Measurements from ENCODE around the gene BABAM1. TPM values are rescaled to one million over a fixed set of nuclear protein-coding genes. Genes with fewer than 3 reads are reported as not detected.
A peak's percentile ranks its signal among the peaks of the same experiment; 100 is the strongest.

The BABAM1 gene
- total RNA-seq, 4 donors from 2014 or later, result 54.6 to 66.8 (median 63.7) TPM

DNA sequence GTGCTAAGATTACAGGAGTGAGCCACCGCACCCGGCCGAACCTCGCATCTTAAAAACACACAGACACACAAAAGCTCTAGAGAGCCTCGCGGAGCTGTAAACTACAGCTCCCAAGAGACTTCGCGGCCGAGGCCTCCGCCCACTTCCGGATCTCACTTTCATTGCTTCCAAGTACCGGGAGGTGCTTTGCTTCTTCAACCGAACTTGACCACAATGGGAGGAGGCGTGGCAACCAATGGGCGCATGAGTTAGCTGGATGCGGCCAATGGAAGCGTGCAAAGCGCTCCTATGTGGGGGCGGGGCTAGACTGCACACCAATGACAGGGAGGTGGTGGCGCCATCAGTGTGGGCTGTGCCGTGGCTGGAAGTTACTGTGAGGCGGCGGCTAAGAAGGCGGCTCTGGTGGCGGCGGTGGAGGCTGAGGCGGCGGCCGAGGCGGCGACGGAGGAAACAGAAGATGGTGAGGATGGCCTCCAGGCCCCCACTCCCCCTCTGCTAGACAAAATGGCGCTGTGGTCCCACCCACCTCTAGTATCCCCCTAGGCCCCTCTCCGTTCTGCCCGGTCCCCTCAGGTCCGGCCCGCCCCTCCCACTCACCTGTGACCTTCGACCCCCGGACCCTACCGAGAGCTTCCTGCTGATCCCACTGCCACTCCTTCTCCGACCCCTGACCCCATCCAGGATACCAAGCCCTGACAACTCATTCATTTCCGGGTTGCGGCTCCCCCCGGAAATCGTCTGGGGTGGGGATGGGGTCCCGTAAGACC is 42.1 kb downstream of the BABAM1 start, which contains the start of gene DDA1:
TSS of gene DDA1 (plus strand) at position 366 of the 767 bp plus-strand sequence. CDS start at position 458, 92 bp downstream.
- 1% methylated on average over 28 of the region's 46 CpGs for WGBS
- Histone ChIP-seq H3K9me3 (no peaks in the 10 kb centered on the region), H3K27me3 (no peaks in the 10 kb centered on the region), H3K4me1 (peaks cover 57% of the 10 kb centered on the region), H3K36me3 (peaks cover 12% of the 10 kb centered on the region), H3K4me3 (peak within 1 kb of the TSS; percentile 76), H3K27ac (peak within 1 kb of the TSS; percentile 63)
- DNase-seq (ENCODE audit: low spot score in 2 of 2), result peak; percentile 100
- TF ChIP-seq, protein P1, sequence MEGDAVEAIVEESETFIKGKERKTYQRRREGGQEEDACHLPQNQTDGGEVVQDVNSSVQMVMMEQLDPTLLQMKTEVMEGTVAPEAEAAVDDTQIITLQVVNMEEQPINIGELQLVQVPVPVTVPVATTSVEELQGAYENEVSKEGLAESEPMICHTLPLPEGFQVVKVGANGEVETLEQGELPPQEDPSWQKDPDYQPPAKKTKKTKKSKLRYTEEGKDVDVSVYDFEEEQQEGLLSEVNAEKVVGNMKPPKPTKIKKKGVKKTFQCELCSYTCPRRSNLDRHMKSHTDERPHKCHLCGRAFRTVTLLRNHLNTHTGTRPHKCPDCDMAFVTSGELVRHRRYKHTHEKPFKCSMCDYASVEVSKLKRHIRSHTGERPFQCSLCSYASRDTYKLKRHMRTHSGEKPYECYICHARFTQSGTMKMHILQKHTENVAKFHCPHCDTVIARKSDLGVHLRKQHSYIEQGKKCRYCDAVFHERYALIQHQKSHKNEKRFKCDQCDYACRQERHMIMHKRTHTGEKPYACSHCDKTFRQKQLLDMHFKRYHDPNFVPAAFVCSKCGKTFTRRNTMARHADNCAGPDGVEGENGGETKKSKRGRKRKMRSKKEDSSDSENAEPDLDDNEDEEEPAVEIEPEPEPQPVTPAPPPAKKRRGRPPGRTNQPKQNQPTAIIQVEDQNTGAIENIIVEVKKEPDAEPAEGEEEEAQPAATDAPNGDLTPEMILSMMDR (IDR thresholded peaks at IDR 0.05), result no peak
- TF ChIP-seq POLR2AphosphoS5 (IDR thresholded peaks at IDR 0.05) (peak in 2 of 3 donors; percentile 58 to 79), POLR2A (IDR thresholded peaks at IDR 0.05) (peak in 1 of 2 donors; percentile 27), EP300 (IDR thresholded peaks at IDR 0.05) (no peak)

- Histone ChIP-seq H3K4me1 (peaks cover 50% of the 10 kb centered on the region), H3K9me3 (no peaks in the 10 kb centered on the region), H3K27me3 (no peaks in the 10 kb centered on the region), H3K36me3 (peaks cover 17% of the 10 kb centered on the region), H3K27ac (peak overlapping the region; percentile 63), H3K4me3 (peak overlapping the region; percentile 76)
- TF ChIP-seq POLR2AphosphoS5 (IDR thresholded peaks at IDR 0.05) (no peak), EP300 (IDR thresholded peaks at IDR 0.05) (no peak), POLR2A (IDR thresholded peaks at IDR 0.05) (no peak)
- TF ChIP-seq, protein P1 (IDR thresholded peaks at IDR 0.05), result no peak
- 2% methylated on average over 15 of the region's 23 CpGs for WGBS
- DNase-seq (ENCODE audit: low spot score in 2 of 2), result no peak
These were observed 42.8 kb downstream of the BABAM1 start for GRCh38 chr19:17309965-17310461.

GRCh38 chr19:17311455-17312188 is 44.4 kb downstream of the BABAM1 start:
- H3K27me3 ChIP-seq, result no peaks in the 10 kb centered on the region
- H3K36me3 ChIP-seq, result peaks cover 28% of the 10 kb centered on the region
- no peak for TF ChIP-seq POLR2A (IDR thresholded peaks at IDR 0.05)
- no peak for TF ChIP-seq POLR2AphosphoS5 (IDR thresholded peaks at IDR 0.05)
- TF ChIP-seq EP300 (IDR thresholded peaks at IDR 0.05), result no peak
- TF ChIP-seq, protein P1 (IDR thresholded peaks at IDR 0.05), result no peak
- no peak for DNase-seq (ENCODE audit: low spot score in 2 of 2)
- no peak overlapping the region for H3K4me3 ChIP-seq
- peaks cover 37% of the 10 kb centered on the region for H3K4me1 ChIP-seq
- H3K9me3 ChIP-seq, result no peaks in the 10 kb centered on the region
- WGBS, result 52% methylated on average over 11 of the region's 11 CpGs
- H3K27ac ChIP-seq, result no peak overlapping the region

DNA sequence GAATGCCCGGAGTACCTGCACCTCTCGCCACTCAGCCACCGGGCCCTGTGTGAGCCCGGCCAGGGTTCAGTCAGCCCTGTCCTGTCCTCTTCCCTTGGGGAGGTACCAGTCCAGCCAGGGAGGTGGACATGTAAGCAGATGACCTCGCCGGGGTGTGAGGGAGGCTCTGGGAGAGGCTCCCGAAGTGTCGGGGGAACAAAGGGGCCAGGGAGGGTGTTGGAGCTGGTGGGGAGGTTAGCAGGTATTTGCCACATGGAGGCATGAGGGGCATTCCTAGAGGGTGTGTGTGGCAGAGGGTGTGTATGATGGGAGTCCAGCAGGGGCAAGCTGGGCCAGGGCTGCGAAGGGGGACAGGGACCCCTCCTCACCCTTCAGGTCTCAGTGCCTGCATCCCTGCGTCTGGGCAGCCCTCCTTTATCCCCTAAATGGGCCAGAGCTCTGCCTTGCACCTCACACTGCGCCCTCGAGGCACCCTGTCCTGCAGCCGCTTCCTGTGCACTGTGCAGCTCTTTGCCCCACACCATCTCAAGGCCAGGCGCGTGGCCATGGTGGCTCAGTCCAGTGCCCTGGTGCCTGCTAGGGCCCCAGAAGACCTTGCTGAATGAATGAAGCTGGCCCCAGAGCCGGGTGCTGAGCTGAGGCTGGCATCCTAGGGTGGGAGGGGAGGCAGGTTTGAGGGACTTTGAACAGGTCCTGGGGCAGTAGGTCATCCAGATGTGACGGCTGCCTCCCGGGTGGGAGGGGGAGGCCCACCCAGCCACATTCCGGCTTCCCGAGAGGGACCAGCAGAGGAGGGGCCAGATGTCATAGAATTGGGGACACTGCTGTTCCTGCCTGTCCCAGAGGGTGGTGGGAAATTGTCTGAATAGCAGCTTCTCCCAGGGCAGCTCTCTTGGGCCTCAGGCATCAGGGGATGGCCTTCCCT is 45.2 kb downstream of the BABAM1 start:
- DNase-seq (ENCODE audit: low spot score in 2 of 2), result no peak
- Histone ChIP-seq H3K36me3 (peaks cover 28% of the 10 kb centered on the region), H3K4me1 (peaks cover 30% of the 10 kb centered on the region), H3K27ac (no peak overlapping the region), H3K27me3 (no peaks in the 10 kb centered on the region), H3K4me3 (no peak overlapping the region), H3K9me3 (no peaks in the 10 kb centered on the region)
- TF ChIP-seq, protein P1 (IDR thresholded peaks at IDR 0.05), result no peak
- TF ChIP-seq POLR2AphosphoS5 (IDR thresholded peaks at IDR 0.05) (no peak), EP300 (IDR thresholded peaks at IDR 0.05) (no peak)
- 68% methylated on average over 17 of the region's 20 CpGs for WGBS

Measured in suprapubic skin (tissue), 4 donors.